ENCODE measurements around the gene ETV6.

The ETV6 gene

DNA sequence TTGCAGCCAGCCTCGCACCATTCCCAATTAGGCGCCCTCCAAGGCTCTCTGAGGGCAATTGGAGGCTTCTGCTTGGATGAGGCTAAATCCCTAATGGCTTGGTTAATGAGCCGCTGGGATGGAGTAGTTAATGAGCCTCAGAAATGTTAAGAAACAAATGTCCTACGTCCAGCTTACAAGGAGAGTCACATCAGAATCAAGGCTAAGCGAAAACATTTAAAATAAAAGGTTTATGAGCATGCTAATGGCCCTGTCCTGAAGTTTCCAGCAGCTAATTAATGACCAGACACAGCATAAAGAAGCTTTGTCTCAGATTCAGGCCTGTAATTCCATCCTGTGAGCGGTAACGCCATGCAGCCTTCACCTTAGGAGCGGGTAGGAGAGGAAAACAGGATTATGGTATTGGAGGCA, 220.6 kb downstream of the ETV6 start:
- no peak for DNase-seq

GRCh38 chr12:11872055-11872454, 222.6 kb downstream of the ETV6 start:
- DNase-seq: no peak

DNA sequence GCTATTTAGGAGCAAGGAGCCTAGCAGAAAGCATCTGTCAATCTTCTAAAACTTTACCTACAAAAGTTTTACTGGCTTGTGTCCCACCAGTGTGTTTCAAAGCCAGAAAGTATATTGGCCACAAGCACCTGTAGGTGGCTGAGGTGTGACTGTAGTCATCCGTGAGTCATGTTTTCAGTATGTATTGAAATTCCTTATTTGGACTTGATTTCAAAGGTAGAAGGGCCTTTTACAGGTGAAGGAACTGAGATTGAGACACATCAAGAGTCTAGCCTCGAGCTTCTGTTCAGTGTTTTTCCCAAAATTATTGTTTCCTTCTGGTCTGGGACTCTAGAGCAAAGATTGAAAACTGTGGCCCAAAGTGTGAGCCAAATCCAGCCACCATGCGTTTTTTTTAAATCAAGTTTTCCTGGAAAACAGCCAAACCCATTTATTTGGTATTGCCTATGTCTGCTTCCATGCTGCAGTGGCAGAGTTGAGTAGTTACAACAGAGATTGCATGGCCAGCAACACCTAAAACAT, 226.0 kb downstream of the ETV6 start:
- no peak for DNase-seq

GRCh38 chr12:11876307-11876706, 226.8 kb downstream of the ETV6 start:
- no peak for DNase-seq

DNA sequence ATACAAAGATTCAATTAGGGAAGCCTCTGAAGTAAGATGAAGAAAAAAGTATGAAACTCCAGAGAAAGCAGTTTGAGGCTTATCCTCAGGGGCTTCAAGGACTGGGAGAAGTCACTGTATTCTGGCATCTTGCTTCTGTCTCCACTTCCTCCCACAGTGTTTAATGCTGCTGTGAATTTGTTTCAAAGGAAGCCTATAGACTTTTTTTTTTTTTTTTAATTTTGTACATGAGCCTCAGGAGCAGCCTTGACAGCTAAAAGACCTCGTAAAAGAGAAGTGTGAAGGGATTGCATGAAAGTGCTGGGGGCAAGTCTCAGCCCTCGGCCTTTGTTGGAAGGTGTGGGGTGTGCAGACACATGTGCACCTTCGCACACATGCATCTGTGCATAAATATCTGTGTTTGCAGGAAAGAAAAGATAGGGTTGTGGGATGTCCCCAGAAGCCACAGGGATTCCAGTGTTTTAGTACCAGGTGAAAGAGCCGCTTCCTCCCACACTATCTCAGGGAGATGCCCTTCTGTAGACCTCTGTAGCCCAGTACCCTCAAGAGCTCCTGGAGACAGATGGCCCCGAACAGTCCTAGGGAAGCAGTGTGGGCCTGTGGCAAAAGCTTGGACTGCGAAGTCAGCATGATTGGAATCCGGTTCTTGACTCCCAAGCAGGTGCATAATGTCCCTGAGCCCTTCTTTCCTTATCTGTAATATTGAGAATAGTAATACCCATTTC, 227.8 kb downstream of the ETV6 start:
- DNase-seq: no peak

DNA sequence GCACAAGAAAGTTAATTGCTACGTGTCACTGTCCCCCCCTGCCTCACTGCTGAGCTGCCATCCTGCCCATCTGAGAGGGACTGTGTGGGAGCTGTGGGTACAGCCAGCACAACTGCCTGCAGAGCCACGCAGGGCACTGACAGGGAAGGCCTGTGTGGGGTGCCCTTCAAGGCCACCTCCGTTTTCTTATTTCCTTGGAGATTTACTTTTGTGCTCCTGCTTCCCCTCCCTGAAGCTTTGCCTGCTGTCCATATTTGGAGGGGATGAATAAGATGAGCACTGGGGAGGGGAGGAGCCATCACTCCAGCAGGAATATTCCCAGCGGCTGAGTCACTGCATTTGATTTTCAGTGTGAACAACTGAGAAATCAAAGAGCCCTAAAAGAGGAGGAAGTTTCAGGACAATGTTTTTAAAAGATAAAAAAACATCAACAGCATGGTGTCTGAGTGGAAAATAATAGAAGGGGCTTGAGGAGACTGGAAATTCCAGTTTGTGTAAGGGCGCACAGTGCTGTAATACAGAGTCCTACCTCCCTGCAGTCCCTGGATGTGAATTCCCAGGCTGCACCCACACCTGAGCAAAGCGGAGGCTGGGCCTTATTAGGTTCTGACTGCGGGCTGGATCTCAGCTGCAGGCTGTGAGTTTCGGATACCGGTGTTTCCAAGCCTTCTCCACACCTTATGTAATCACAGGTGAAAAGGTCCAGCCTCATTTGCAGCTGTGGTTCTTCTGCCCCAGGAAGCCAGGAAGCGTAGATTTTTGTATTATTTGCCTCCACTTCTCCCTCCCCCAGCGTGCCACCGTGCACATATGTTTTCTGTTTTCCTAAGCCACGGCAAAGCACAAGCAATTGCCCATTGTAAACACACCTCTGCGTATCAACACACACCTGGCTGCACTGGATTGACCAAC, 228.7 kb downstream of the ETV6 start:
- DNase-seq: peak; percentile 3

- no peak for DNase-seq
These were observed 229.8 kb downstream of the ETV6 start for GRCh38 chr12:11879306-11879705.

GRCh38 chr12:11880381-11880780, 230.9 kb downstream of the ETV6 start:
- no peak for DNase-seq

- DNase-seq: no peak
These were observed 232.4 kb downstream of the ETV6 start for GRCh38 chr12:11881835-11882234.

DNA sequence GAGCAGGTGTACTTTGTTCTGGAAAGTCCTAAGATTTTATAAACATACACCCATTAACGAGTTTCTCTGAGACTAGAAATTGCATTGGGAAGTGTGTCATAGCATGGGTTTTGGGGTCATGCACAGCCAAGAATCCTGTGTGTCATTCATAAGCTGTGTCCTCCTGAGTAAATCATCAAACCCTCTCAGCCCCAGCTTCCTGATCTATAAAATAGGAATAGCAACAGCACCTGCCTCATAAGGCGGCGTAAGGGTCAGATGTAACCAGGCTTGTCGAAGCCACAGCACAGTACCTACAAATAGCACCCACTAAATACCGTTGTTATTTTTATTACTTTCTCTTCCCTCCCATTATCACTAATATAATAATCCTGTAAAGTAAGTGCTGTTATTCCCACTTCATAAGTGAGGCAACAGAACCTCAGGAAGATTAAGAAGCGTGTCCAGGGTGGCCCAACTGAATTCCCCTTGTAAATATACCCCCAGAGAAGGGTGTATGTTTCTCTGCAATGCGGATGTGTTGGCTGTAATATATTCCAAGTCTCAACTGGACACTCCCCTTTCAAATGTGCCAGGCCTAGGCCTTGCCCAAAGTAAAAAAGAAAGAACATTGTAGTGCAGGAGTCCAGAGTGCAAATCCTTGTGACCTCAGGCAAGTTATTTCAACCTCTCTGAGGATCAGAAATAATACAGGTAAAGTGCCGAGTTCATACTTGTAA, 233.0 kb downstream of the ETV6 start:
- no peak for DNase-seq

DNA sequence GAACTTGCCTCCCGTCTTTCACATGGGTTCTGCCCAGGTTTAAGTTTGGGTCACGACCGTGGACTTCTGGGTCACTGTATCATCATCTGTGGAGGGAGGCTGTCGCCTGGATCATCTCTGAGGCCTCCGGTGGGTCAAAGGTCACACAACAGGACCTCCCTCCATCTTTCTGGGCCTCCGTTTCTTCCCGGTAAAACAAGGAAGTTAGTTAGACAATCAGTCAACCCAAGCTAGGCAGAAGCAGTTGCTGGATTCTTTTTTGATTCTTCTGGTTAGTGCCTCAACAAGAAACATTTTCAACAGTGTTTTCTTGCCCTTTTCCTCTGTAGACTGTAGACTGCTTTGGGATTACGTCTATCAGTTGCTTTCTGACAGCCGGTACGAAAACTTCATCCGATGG, 234.6 kb downstream of the ETV6 start:
- DNase-seq: no peak

DNA sequence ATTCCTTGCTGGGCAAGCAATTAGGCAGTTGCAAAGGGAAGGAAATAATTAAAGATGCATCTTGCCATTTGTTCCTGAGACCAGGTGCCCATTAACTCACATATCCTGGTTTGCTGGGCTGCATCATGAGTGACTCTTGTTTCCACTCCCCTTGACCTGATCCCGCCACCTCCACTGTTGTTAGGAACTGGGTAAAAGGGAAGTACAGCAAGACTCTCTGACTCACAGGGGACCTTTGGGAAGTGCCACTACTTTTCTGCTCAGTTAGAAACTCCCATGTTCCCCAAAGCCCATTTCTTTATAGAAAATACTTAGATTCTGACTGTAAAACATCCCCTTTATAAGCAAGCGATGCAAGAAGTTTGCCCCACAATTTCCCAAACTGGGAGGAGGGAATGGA, 235.2 kb downstream of the ETV6 start:
- DNase-seq: no peak

DNA sequence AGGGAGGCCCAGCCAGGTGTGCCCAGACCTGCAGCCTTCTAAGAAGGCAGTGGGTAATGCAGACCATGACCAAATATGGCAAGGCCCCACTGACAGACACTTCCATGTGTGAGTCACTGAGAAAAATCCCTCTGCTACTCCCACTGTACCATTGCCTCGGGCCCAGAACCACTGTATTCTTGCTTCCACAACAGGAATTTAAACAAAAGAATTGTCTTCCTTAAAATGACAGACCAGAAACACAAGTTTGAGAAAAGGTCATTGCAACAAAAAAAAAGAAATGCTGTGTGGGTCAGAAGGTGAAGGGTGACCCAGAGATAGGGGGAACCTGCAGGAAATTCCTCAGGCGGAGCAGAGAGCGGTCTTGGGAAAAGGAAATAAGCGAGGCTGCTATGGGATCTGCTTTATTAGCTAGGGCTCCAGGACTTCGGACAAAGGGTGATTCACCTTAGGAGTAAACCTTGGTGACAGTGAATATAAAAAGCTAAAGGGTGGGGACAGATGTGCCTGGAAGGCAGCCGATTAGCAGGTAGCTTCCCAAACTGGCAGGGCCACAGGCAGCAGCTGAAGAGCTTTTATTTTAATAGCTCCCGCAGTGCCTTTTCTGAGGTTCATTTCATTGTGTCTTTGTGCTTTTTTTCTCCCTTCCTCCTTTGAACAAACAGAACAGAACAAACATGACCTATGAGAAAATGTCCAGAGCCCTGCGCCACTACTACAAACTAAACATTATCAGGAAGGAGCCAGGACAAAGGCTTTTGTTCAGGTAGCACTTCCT, 236.0 kb downstream of the ETV6 start:
- no peak for DNase-seq

- DNase-seq: no peak
These were observed 236.9 kb downstream of the ETV6 start for GRCh38 chr12:11886339-11886738.

- DNase-seq: no peak
These were observed 238.6 kb downstream of the ETV6 start for GRCh38 chr12:11888029-11888428.

- DNase-seq: no peak
These were observed 241.9 kb downstream of the ETV6 start for GRCh38 chr12:11891346-11891745.

DNA sequence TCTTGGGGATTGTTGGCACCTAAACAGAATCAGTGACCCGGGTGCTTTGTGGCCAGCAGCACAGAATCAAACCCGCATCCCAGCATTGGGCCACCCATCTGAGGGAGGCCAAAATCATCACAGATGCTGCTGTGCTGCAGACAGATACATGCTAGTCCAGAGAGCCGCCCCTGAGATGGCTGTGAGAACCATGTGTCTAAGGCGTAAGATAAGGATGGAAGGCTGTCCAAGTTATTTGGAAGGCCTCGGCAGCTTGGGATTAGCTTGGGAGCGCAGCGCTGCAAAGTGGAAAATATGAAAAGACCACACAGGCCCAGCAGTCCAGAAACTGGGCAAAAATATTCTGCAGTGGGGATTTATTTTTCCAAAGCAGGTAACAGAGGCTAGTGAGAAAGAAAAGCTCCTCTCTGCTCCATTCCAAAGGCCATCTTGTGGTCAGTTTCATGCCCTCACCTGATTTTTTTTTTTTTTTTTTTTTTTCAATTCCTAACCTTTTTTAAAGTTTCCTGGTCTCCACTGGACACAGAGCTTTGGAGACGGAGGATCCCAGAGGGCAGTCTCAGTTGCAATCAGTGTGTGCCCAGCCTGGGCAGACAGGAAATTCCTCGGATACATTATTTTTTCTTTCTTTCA, 242.4 kb downstream of the ETV6 start:
- DNase-seq: no peak

DNA sequence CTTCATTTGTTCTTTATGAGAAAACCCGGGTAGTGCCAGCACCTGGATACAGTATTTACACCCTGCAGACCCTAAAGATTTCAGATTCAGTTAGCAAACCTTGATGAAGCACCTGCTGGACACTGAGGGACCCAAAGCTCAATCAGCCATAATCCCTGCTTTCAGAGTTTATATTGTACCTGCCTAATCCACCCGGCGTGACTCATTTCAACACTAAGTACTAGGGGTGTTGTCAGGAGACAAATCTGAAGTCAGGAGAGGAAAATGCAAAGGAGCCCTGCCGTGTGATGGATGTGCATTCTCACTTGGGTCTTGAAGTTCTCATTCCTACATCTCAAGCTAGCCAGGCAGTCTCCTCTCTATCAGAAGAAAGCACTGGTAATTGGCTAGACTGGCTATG, 244.5 kb downstream of the ETV6 start:
- no peak for DNase-seq

DNA sequence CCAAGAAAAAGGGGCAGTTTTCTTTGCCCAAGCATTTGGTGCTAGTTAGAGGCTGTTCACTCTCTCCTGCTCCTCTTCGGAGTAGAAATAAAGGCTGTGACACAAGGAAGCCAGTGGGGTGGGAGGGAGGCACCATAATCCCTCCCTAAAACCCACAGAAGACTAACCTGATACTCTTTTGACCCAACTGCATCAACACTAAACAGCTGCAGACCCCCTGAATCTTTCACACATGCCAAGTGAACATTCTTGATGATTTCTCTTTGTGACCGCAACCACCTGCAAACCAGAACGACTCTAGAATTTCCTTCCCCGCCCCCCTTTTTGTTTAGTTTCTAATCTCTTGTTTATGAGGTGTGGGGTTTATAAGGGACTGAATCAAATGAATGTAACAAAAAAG, 245.4 kb downstream of the ETV6 start:
- DNase-seq: no peak

- DNase-seq: no peak
These were observed 246.1 kb downstream of the ETV6 start for GRCh38 chr12:11895421-11896078.

GRCh38 chr12:11896417-11896929, 247.0 kb downstream of the ETV6 start:
- peak; percentile 64 for DNase-seq
